Thoracic aorta (tissue), 2 donors: ENCODE measurements around the gene SUPT6H. TPM values are rescaled to one million over a fixed set of nuclear protein-coding genes. Genes with fewer than 3 reads are reported as not detected.

Experiments
- ATAC-seq: fragments of 150-250 bp; one replicate; pipeline ENCODE4 v1.8.0; 2017; ENCODE audit warnings: low read depth; ENCODE audit not compliant: insufficient number of reproducible peaks, low FRiP score
- DNase-seq: peaks from one replicate; pipeline ENCODE4 v3.0.0-alpha.2; 2020; ENCODE audit warnings: low spot score
- H3K27ac ChIP-seq, 2 donors: fragments of 200-600 bp; sonication (generic); 1 replicate in 1 of 2; 2 replicates in 1 of 2; pipeline ENCODE4 v1.5.1; 2016; ENCODE audit warnings: mild to moderate bottlenecking in 2 of 2, moderate library complexity in 2 of 2
- H3K27me3 ChIP-seq: fragments of 200-600 bp; sonication (generic); replicated peaks from 2 replicates; pipeline ENCODE4 v1.6.0; 2016; ENCODE audit warnings: mild to moderate bottlenecking; ENCODE audit not compliant: insufficient read depth
- H3K36me3 ChIP-seq: fragments of 200-600 bp; sonication (generic); one replicate; pipeline ENCODE4 v1.5.1; 2016
- H3K4me1 ChIP-seq, 2 donors: fragments of 200-600 bp; sonication (generic); 1 replicate in 1 of 2; 2 replicates in 1 of 2; pipeline versions ENCODE4 v1.5.1 to v1.6.0; 2016; ENCODE audit warnings: low read depth in 2 of 2, mild to moderate bottlenecking in 1 of 2; ENCODE audit not compliant: control insufficient read depth in 1 of 2
- H3K4me3 ChIP-seq: fragments of 200-600 bp; sonication (generic); 2 replicates; pipeline ENCODE4 v1.5.1; 2016; ENCODE audit warnings: mild to moderate bottlenecking
- H3K9me3 ChIP-seq: fragments of 200-600 bp; sonication (generic); 2 replicates; pipeline ENCODE4 v1.5.1; 2016
- CTCF ChIP-seq: fragments of 200-600 bp; sonication (generic); IDR thresholded peaks from one replicate; pipeline ENCODE4 v1.5.1; 2019; ENCODE audit warnings: antibody characterized with exemption
- total RNA-seq, 2 donors: library from RNA; depleted of rRNA; stranded (reverse); fragments of >200 nt; gene quantifications; one replicate each; pipeline versions ENCODE4 v1.1.0 to v1.2.3, GENCODE V29; 2016

SUPT6H gene
- total RNA-seq, 2 donors from 2014 or later = 45.6 to 133 TPM

- H3K27ac ChIP-seq = peak overlapping the region; percentile 83 to 86
- DNase-seq = no peak
- peaks cover 6% of the 10 kb centered on the region for H3K36me3 ChIP-seq
- no peaks in the 10 kb centered on the region for H3K27me3 ChIP-seq
- no peak for TF ChIP-seq CTCF
- H3K4me3 ChIP-seq = no peak overlapping the region
- peaks cover 23 to 50% of the 10 kb centered on the region in 2 donors for H3K4me1 ChIP-seq
- ATAC-seq = no peak
- no peaks in the 10 kb centered on the region for H3K9me3 ChIP-seq
Measured at GRCh38 chr17:28747051-28747691, 85.2 kb downstream of the SUPT6H start.

GRCh38 chr17:28747801-28748750, 86.1 kb downstream of the SUPT6H start:
- Histone ChIP-seq H3K9me3 (no peaks in the 10 kb centered on the region), H3K27me3 (no peaks in the 10 kb centered on the region), H3K36me3 (peaks cover 6% of the 10 kb centered on the region), H3K4me1 (peaks cover 23 to 42% of the 10 kb centered on the region in 2 donors), H3K27ac (peak overlapping the region in 1 of 2 donors; percentile 86), H3K4me3 (no peak overlapping the region)
- no peak for TF ChIP-seq CTCF
- no peak for DNase-seq
- no peak for ATAC-seq

GRCh38 chr17:28748852-28749515, 87.0 kb downstream of the SUPT6H start:
- ATAC-seq (no peak), DNase-seq (no peak)
- Histone ChIP-seq H3K27me3 (no peaks in the 10 kb centered on the region), H3K36me3 (peaks cover 6% of the 10 kb centered on the region), H3K4me1 (peaks cover 23 to 38% of the 10 kb centered on the region in 2 donors), H3K9me3 (no peaks in the 10 kb centered on the region), H3K27ac (no peak overlapping the region), H3K4me3 (no peak overlapping the region)
- no peak for TF ChIP-seq CTCF

GRCh38 chr17:28749516-28750177, 87.6 kb downstream of the SUPT6H start:
- peaks cover 23 to 33% of the 10 kb centered on the region in 2 donors for H3K4me1 ChIP-seq
- H3K27ac ChIP-seq = no peak overlapping the region
- peaks cover 6% of the 10 kb centered on the region for H3K36me3 ChIP-seq
- no peaks in the 10 kb centered on the region for H3K9me3 ChIP-seq
- ATAC-seq (no peak), DNase-seq (no peak)
- no peak for TF ChIP-seq CTCF
- no peak overlapping the region for H3K4me3 ChIP-seq
- H3K27me3 ChIP-seq = no peaks in the 10 kb centered on the region
